Left forelimb (tissue), 1 donor: Measurements from ENCODE around the gene PDHX.

Experiments
- DNase-seq: peaks from one replicate; pipeline ENCODE4 v3.0.0-alpha.2; 2018; ENCODE audit warnings: low spot score

Gene PDHX

DNA sequence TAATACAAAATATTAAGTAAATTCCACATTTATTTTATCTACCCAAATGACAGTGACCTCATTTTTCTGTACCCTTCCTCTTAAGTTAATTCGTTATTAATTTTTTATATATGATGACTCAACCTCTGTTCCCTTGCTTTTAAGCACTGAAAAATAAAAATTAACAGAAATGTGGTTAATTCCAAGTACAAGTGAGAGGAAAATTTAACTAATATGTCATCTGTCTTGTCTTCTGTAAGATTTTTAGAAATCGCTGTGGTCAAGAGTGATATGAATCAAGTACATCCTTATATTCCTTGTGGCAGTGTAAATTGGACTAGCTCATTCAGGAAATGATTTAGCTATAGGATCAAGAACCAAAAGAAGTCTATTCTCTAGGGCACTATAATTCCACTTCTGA is 74.5 kb downstream of the PDHX start:
- DNase-seq: no peak

DNA sequence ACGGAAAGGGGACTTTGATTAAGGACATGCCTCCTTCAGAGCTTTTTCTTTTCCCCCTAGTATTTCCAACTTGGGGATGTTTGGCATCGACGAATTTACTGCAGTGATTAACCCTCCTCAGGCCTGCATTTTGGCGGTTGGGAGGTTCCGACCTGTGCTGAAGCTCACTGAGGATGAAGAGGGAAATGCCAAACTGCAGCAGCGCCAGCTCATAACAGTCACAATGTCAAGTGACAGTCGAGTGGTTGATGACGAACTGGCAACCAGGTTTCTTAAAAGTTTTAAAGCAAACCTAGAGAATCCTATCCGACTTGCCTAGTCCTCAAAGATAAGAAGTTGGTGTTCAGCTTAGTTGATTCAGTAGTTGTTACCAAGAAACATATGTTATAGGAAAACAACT is 78.4 kb downstream of the PDHX start:
- no peak for DNase-seq

DNA sequence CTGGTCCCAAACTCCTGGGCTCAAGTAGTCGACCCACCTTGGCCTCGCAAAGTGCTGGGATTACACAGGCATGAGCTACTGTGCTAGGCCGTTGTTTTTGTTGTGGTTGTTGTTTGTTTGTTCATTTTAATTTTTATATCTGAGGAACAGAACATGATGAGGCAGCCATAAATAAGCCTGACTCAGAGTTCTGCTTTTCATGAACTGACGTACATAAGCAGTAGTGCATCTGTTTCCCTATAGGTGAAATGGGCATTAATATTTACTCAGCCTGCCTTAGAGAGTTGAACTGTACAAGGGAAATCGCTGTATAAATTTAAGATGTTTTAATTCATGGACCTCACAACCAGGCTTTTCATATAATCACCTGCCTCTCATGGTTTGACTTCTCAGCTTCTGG is 80.5 kb downstream of the PDHX start:
- DNase-seq: no peak

DNA sequence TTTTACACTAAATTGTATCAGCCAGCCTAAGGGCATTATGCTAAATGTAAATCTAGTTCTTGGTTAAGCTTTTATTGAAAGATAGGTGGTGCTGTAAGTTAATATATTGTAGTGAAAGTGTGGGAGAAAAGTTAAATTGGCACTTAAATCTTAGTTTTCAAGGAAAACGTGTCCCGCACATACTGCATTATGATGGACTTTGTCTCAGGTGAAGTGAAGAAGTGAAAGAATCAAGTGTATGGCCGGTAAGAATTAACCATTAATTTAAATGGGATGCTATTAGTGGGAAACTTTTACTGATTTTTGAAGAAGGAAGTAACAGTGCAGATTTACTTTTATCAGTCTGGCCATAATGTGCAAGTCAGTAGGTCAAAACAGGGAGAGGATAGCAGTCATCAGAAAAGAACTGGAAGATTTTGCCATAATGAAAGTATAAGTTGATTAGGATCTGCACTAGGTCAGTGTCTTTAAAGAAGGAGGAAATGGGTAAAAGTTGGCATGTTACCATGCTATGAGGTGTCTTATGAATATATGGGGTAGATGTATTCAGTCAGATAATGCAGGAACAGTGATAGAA is 81.6 kb downstream of the PDHX start:
- no peak for DNase-seq

DNA sequence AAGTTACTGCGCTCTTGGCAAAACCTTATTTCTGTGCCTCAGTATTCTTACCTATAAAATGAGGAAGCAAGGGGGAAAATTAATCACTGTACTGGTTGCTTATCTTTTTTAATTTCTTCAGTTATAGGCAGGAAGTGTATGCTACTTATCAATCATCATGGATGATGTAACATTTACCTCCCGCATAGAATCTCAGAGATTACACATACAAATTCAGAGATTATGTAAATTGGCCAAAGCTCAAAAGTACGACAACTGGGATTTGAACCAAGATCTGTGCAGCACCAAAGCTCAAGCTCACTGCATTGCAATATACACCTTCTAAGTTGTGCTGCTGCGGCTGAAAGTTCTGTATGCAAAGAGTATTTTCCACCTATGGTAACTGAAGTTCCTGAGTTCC is 83.0 kb downstream of the PDHX start:
- DNase-seq: no peak

DNA sequence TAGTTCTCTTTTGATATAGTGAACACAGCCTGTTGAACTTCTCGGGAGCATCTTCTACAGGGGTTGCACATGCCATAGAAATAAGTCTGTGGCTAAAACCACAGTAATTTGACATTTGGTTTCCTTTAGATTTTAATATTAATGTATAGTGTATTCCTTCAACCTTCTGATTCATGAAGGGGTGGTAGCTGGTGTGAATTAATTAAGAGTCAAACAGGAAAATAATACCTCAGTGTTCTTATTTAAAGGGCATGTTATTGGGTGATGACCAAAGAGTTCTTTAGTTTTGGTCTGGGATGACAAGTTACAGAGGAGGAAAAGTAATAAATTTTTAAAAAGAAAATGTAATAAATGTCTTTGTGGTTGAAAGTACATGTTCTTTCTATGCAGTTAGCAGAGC is 86.8 kb downstream of the PDHX start:
- no peak for DNase-seq

DNA sequence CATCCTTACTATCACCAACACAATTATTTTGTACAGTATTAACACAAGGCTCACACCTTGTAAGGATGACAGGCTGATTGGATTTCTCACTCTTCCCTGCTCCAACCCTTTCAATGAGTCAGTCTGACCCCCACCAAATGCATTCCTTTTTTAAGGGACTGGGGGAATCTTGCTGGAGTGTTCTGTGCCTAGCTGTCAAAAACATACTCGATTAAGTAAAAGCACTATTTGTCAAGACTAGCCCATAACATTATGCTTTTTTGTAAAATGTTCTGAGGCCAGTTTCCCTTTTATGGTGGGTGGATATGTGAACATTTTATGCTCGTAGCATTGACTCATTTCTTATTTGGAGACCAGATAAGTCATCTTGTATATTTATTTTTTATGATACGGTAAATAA is 87.2 kb downstream of the PDHX start:
- DNase-seq: no peak

DNA sequence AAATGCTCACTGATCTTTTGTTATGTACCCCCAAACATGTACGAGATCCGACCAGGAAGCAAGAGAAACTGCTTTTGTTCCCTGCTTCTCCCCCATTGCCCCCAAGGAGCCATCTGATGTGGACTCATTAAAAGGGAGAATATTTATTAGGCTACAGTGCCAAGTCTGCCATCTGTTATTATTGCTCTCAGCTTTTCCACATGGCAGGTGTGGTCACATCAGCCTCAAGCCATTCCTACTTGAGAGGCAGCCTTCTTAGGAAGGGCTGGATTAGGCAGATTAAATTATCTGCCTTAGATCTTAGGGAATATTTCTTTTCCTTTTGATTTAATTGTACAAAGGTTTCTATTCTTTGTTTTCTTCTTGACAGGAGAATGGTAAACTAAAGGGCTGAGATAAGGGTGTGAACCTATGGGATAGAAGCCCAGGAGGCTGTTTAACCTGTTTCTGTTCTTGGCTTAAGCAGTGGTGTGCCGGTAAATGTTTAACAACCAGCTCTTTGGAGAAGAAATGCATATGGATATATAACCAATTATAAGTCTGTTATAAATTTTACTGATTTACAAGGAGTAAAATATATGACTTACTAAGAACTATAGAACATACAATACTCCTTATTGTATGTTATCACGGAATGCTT is 88.8 kb downstream of the PDHX start:
- DNase-seq: no peak

DNA sequence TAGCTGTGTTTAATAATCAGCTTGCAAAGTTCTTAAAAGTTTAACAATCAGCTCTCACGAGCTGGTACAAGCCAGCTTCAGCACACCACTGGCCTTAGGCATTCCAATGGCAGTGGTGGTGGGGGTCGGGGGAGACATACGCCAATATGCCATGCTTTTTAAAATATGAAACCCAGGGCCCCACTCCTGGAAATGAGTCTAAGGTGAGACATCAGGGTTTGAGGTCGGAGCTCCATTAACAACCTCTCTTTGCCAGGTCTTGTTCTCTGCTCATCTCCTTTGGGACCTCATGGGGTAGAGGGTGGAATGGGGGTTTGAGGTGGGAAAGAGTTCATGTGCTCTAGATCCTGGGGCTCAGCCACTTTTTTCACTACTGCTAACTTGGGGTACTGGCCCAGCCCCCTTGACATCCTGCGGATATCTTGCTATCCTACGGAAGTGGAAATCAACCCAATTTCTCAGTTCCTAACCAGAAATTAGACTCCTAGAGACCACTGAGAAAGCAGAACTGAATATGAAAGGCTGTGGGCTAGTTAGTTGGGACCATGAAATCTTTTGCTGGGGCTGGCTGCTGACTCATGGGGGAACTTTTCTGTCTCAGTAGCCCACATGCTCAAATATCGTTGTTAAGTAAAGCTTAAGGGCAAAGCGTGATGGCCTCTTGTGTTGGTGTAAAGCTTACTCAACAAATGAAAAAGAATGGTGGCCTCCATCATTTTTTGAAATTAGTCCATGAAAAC is 90.1 kb downstream of the PDHX start:
- no peak for DNase-seq

DNA sequence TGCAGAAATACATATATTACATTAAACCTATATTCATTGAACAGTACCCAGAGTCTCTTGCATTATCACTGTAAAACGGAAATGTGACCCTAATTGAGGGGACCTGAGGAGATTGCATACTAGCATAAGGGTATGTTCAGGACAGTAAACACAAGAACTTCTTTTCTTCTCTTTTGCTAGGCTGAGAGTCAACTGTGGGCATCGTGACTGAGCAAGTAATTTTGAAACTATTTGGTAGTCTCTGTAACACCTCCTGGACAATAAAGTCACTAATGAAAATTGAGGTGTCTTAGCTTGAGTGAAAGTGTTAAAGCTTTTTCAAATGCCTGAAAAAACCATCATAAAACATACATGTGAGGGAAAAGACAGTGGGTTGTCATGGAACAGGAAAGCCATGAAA is 90.9 kb downstream of the PDHX start:
- DNase-seq: no peak

DNA sequence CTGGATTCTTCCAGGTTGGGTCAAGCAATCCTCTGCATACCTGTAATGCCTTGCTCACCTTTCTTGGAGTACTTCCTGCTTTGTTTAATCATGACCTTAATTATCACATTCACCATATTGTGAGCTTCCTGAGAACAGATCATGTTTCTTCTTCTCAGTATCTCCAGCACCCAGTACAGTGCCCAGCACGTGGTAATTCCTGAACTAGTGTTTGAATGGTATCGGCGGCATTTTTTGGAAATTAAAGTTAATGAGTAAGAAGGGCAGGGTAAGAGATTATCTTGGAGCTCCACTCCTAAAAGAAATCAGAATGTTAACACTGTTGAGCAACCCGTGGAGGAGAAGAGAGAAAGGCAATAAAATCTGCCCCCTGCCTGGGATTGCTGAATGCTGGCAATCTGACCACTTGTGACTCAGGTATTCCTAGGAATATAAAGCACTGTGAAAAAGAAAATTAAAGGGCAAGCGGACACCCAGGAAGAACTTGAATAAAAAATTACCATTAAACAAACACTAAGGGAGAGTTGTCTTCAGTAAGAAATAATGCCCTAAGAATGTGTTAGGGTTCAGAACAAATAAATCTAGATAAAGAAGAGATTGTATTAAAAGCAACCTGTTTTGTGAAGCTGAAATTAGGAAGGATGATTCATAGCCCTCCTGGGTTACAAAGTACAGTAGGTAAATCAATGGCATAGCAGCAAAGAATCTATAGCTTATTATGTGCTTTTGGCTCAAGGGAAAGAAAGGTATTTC is 92.9 kb downstream of the PDHX start:
- no peak for DNase-seq

DNA sequence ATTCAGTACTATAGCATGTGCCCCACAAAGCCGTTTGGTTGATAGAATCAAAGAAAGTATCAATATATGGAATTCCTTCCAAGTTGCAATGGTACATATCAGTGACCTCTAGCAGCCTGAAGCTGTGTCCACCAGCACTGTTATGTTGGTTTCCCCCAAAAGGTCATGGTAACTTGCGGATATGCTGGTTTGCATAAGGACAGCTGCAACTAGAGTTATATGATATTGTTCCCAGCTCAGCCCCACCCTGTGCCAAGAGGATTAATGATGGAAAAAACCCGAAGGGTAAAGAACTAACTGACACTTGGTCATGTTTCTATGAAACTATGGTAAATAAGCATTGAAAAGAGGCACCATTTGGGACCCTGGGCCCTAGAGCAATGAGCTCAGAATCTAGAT is 93.5 kb downstream of the PDHX start:
- no peak for DNase-seq

DNA sequence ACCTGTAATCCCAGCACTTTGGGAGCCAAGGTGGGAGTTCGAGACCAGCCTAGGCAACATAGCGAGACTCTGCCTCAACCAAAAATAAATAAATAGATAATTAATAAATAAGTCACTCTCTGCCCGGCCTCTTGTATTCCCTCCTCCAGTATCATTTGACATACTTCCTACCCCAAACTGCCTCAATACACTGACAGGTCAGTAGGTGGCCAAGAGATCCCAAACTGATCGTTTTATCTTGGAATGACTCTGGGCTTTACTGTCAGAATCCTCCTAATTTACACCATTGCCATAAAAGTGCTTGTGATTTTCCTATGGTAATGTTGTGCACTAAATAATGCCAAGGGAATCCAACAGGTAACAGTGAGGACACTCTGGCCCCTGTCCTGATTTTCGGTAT is 94.2 kb downstream of the PDHX start:
- no peak for DNase-seq

DNA sequence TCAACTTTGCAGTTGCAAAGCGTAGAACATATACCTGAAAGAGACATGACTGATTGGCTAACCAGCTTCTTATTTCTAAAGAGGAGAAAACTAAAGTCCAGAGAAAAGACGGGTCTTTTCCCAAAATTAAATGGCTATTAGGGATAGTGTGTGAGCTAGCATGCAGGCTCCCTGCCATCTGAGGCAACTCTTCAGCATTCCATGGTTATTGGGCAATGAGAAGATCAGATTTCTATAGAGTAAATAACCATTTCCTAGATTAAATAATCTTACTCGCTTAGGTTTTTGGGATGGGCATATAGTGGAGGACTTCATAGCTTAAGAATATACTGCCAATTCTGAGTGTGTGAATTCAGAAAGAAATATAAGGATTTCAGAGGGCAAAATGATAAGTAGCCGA is 95.0 kb downstream of the PDHX start:
- DNase-seq: no peak

DNA sequence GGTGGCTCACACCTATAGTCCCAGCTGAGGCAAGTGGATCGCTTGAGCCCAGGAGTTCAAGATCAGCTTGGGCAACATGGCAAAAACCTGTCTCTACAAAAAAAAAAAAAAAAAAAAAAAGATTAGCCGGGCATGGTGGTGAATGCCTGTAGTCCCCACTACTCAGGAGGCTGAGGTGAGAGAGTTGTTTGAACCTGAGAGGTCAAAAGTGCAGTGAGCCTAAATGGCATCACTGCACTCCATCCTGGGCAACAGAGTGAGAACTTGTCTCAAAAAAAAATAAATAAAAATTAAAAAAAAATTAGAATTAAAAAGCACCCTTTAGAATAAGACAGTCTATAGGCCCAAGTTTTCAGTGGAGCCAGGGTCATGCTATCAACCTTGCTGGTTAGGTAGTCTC is 95.5 kb downstream of the PDHX start:
- DNase-seq: no peak

DNA sequence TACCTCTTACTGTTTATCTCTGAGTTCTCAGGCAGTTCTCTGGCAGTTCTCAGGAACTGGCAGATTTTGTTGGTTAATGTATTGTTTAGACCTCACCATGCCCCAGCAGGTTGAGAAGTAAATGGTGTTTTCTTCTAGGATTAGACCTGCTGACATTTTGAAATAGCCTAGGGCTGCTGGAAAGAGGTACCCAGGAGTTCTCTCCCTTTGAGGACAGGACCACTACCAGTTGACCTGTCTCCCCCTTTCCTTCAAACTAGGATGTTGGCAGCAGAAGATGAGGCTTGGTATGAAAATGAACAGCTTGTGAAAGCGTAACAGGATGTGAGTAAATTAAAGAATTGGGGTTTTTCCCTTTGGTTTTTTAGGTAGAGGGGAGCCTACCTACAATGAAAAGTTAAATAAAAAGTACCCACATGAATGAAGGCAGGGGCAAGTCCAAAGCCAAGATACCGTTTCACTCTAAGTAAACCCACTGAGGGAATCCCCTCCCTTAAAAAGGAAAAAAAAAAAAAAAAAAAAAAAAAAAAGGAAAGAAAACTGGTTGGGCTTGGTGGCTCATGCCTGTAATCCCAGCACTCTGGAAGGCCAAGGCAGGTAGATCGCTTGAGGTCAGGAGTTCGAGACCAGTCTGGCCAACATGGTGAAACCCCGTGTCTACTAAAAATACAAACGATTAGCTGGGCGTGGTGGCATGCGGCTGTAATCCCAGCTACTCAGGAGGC is 96.2 kb downstream of the PDHX start:
- DNase-seq: no peak

DNA sequence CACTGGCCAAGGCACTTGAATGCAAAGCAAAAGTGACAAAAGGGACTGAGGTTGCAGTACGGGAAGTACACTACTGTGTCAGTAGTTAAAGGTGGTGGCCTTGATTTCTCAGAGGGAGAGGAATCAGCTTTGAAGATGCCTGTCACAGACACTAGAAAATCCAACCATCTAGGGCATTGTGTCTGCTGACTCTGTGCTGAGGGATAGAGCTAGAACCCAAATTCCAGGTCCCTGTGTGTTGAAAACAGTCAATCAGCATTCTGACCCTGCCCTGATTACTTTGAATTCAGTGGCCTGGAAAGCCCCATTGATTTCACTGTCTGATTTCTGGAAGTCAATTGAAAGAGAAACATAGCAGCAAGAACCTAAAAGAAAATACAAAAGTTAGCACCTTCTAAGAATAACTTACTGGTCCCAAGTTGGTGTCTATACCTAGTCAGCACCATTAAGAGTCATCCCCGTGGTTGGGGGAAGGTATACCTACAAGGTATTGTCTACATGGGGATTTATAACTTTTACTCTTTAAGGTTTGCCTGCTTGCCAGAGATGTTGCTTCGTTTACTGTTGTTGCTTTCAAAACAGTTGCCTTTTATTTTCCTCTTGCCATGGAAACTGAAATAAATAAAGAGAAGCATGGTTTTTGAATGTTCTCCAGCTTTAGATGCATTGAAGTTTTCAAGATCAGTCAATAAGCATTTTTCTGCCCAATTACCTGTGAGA is 97.3 kb downstream of the PDHX start:
- DNase-seq: no peak

DNA sequence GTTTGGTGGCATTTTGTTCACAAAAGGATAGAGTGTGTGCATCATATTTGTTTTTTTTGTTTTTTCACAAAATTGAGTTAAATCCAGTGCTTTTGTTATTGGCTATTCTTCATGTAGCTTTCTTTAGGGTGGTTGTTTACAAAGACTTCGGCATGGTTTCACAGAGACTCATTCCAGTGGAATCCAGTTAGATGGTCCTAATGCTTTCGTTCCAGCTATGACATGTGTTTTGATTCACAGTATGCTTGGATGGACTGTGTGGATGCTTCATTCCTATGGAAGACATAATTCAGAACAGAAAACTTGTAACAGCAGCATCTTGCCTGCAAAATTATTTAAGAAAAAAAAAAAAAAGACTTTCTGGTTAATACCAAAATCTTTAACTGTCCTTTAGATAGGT is 97.9 kb downstream of the PDHX start:
- no peak for DNase-seq

DNA sequence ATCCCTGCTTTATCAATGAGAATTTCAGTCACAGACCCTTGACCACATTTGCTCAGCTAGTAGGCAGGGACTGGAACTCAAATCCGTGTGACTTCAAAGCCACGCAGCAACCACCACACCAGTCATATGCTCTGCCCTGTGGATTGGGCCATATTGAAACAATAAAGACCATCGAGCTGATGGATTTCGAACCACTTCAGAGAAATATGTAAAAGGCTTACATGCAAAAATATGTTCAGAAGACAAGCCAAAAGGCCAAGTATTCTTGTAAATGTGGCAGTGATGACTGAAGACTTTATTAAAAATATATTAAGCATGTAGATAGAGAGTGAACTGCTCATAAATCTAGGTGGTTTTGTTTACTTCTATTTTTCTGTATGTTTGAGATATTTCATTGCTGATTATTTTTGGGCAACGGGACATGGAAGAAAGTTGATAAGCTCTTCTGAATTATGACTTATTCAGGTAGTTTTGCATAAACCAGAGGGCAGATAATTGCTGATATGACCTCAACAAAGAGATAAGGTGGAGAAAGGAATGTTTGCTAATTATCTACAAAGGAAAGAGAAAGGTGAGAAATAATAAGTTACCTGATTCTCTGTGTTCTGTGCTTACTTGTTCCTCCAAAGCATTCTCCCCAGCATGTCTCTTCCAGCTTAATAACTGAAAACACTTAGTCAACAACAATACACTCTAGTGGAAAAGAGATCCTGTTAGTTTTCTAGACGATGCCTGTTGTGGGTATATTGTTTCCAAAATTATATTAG is 99.4 kb downstream of the PDHX start:
- DNase-seq: no peak

DNA sequence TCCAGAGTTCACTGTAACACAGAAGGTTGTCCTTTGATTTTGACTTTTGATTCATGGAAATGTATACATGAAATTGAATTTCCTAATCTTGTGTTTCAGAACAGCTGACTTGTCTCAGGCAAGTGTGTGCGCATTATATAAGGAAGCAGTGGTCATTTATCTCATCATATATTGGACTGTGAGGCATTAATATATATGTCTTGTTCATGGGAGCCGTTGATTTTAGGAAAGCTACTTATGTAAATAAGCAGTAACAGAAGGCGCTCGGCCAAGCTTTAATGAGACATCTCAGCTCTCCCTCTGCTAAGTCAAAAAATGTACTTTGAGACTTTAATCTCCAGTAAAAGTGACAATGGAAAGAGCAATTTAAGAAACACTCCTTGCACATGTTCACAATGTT is 100.5 kb downstream of the PDHX start:
- no peak for DNase-seq
